Activated T-cell treated with anti-CD3 and anti-CD28 coated beads, Interleukin-2, amount 50 U/mL, for 24 hours (primary cell): ENCODE data around the gene ACCSL.

Experiments used
- DNase-seq: peaks from one replicate; pipeline ENCODE4 v3.0.0-alpha.2; 2020
- H3K27ac Mint-ChIP-seq: 2 replicates; pipeline ENCODE4 v1.8.0; 2020; ENCODE audit warnings: mild to moderate bottlenecking, mixed read lengths
- H3K27me3 Mint-ChIP-seq: 2 replicates; pipeline ENCODE4 v1.8.0; 2020; ENCODE audit warnings: mixed read lengths
- H3K36me3 Mint-ChIP-seq: 2 replicates; pipeline ENCODE4 v1.8.0; 2020; ENCODE audit warnings: low read depth, mixed read lengths
- H3K4me1 Mint-ChIP-seq: 2 replicates; pipeline ENCODE4 v1.8.0; 2020; ENCODE audit warnings: low read depth, mixed read lengths
- H3K4me3 Mint-ChIP-seq: 2 replicates; pipeline ENCODE4 v1.8.0; 2020; ENCODE audit warnings: mild to moderate bottlenecking, moderate library complexity, mixed read lengths
- H3K9me3 Mint-ChIP-seq: 2 replicates; pipeline ENCODE4 v1.8.0; 2020; ENCODE audit warnings: mixed read lengths

Gene ACCSL

GRCh38 chr11:44014968-44015623 lies 32.7 kb upstream of the ACCSL start:
- Mint-ChIP-seq H3K4me1 (peaks cover 4% of the 10 kb centered on the region), H3K36me3 (no peaks in the 10 kb centered on the region), H3K27me3 (peaks cover 4% of the 10 kb centered on the region), H3K27ac (no peak overlapping the region), H3K4me3 (no peak overlapping the region), H3K9me3 (no peaks in the 10 kb centered on the region)
- no peak for DNase-seq

- Mint-ChIP-seq H3K4me3 (no peak overlapping the region), H3K27ac (no peak overlapping the region), H3K9me3 (no peaks in the 10 kb centered on the region), H3K27me3 (peaks cover 1% of the 10 kb centered on the region), H3K36me3 (no peaks in the 10 kb centered on the region), H3K4me1 (peaks cover 4% of the 10 kb centered on the region)
- no peak for DNase-seq
Observed at GRCh38 chr11:44015624-44016007, 32.2 kb upstream of the ACCSL start.

GRCh38 chr11:44016131-44016530 lies 31.6 kb upstream of the ACCSL start:
- Mint-ChIP-seq H3K27ac (no peak overlapping the region), H3K4me3 (no peak overlapping the region), H3K4me1 (peaks cover 4% of the 10 kb centered on the region), H3K9me3 (peaks cover 3% of the 10 kb centered on the region), H3K27me3 (peaks cover 4% of the 10 kb centered on the region), H3K36me3 (no peaks in the 10 kb centered on the region)
- DNase-seq = no peak

GRCh38 chr11:44016546-44017442 lies 31.0 kb upstream of the ACCSL start:
- Mint-ChIP-seq H3K27me3 (peaks cover 4% of the 10 kb centered on the region), H3K27ac (peak overlapping the region; percentile 5), H3K36me3 (no peaks in the 10 kb centered on the region), H3K4me1 (peaks cover 4% of the 10 kb centered on the region), H3K9me3 (peaks cover 3% of the 10 kb centered on the region), H3K4me3 (no peak overlapping the region)
- DNase-seq = no peak

- Mint-ChIP-seq H3K9me3 (peaks cover 5% of the 10 kb centered on the region), H3K27ac (no peak overlapping the region), H3K4me3 (no peak overlapping the region), H3K4me1 (peaks cover 4% of the 10 kb centered on the region), H3K27me3 (peaks cover 6% of the 10 kb centered on the region), H3K36me3 (no peaks in the 10 kb centered on the region)
- DNase-seq = no peak
Observed at GRCh38 chr11:44017443-44018126, 30.2 kb upstream of the ACCSL start.

GRCh38 chr11:44018127-44018521 lies 29.7 kb upstream of the ACCSL start:
- H3K4me3 Mint-ChIP-seq = no peak overlapping the region
- no peaks in the 10 kb centered on the region for H3K36me3 Mint-ChIP-seq
- H3K27ac Mint-ChIP-seq = no peak overlapping the region
- peaks cover 4% of the 10 kb centered on the region for H3K4me1 Mint-ChIP-seq
- H3K27me3 Mint-ChIP-seq = peaks cover 7% of the 10 kb centered on the region
- H3K9me3 Mint-ChIP-seq = peaks cover 6% of the 10 kb centered on the region
- no peak for DNase-seq

- H3K9me3 Mint-ChIP-seq = peaks cover 6% of the 10 kb centered on the region
- H3K4me3 Mint-ChIP-seq = no peak overlapping the region
- peaks cover 12% of the 10 kb centered on the region for H3K27me3 Mint-ChIP-seq
- H3K36me3 Mint-ChIP-seq = no peaks in the 10 kb centered on the region
- H3K4me1 Mint-ChIP-seq = peaks cover 4% of the 10 kb centered on the region
- no peak for DNase-seq
- H3K27ac Mint-ChIP-seq = no peak overlapping the region
Observed at GRCh38 chr11:44018829-44019228, 29.0 kb upstream of the ACCSL start.

- DNase-seq = no peak
- Mint-ChIP-seq H3K27ac (no peak overlapping the region), H3K36me3 (no peaks in the 10 kb centered on the region), H3K4me1 (no peaks in the 10 kb centered on the region), H3K27me3 (peaks cover 50% of the 10 kb centered on the region), H3K4me3 (no peak overlapping the region), H3K9me3 (peaks cover 21% of the 10 kb centered on the region)
Observed at GRCh38 chr11:44024977-44025376, 22.8 kb upstream of the ACCSL start.

GRCh38 chr11:44025727-44026126 lies 22.1 kb upstream of the ACCSL start:
- no peaks in the 10 kb centered on the region for H3K36me3 Mint-ChIP-seq
- no peaks in the 10 kb centered on the region for H3K4me1 Mint-ChIP-seq
- no peak overlapping the region for H3K4me3 Mint-ChIP-seq
- H3K9me3 Mint-ChIP-seq = peaks cover 21% of the 10 kb centered on the region
- DNase-seq = no peak
- no peak overlapping the region for H3K27ac Mint-ChIP-seq
- peaks cover 54% of the 10 kb centered on the region for H3K27me3 Mint-ChIP-seq

GRCh38 chr11:44028401-44028800 lies 19.4 kb upstream of the ACCSL start:
- no peak for DNase-seq
- Mint-ChIP-seq H3K4me1 (no peaks in the 10 kb centered on the region), H3K9me3 (peaks cover 15% of the 10 kb centered on the region), H3K27ac (no peak overlapping the region), H3K27me3 (peaks cover 59% of the 10 kb centered on the region), H3K36me3 (no peaks in the 10 kb centered on the region), H3K4me3 (no peak overlapping the region)

GRCh38 chr11:44028816-44029506 lies 18.8 kb upstream of the ACCSL start:
- Mint-ChIP-seq H3K27me3 (peaks cover 56% of the 10 kb centered on the region), H3K27ac (no peak overlapping the region), H3K36me3 (no peaks in the 10 kb centered on the region), H3K4me3 (no peak overlapping the region), H3K4me1 (no peaks in the 10 kb centered on the region), H3K9me3 (peaks cover 15% of the 10 kb centered on the region)
- no peak for DNase-seq

GRCh38 chr11:44029507-44029845 lies 18.3 kb upstream of the ACCSL start:
- DNase-seq = no peak
- H3K4me1 Mint-ChIP-seq = no peaks in the 10 kb centered on the region
- H3K27ac Mint-ChIP-seq = no peak overlapping the region
- H3K4me3 Mint-ChIP-seq = no peak overlapping the region
- no peaks in the 10 kb centered on the region for H3K36me3 Mint-ChIP-seq
- peaks cover 15% of the 10 kb centered on the region for H3K9me3 Mint-ChIP-seq
- peaks cover 50% of the 10 kb centered on the region for H3K27me3 Mint-ChIP-seq

GRCh38 chr11:44029977-44030911 lies 17.5 kb upstream of the ACCSL start:
- H3K27ac Mint-ChIP-seq = no peak overlapping the region
- peaks cover 15% of the 10 kb centered on the region for H3K9me3 Mint-ChIP-seq
- no peaks in the 10 kb centered on the region for H3K4me1 Mint-ChIP-seq
- no peak for DNase-seq
- H3K27me3 Mint-ChIP-seq = peaks cover 48% of the 10 kb centered on the region
- no peaks in the 10 kb centered on the region for H3K36me3 Mint-ChIP-seq
- H3K4me3 Mint-ChIP-seq = no peak overlapping the region

- Mint-ChIP-seq H3K27me3 (peaks cover 43% of the 10 kb centered on the region), H3K4me1 (no peaks in the 10 kb centered on the region), H3K9me3 (peaks cover 11% of the 10 kb centered on the region)
Observed at GRCh38 chr11:44030996-44031395, 16.8 kb upstream of the ACCSL start.

More at GRCh38 chr11:44030996-44031395, 16.8 kb upstream of the ACCSL start:
- Mint-ChIP-seq H3K27ac (no peak overlapping the region), H3K4me3 (no peak overlapping the region), H3K36me3 (no peaks in the 10 kb centered on the region)
- DNase-seq = no peak
